A549 (cell line): ENCODE data around the gene GFAP. TPM values are rescaled to one million over a fixed set of nuclear protein-coding genes. Genes with fewer than 3 reads are reported as not detected.

Experiments
- ATAC-seq, 2 experiments: fragments of 200-7000 bp in 1 of 2; fragments of >200 bp in 1 of 2; cut with Nextera tagmentation in 1 of 2; cut with Tn5 transposase in 1 of 2; 3 replicates each; pipeline versions ENCODE4 v1.8.0 to v1.9.1; 2018 to 2020; ENCODE audit warnings: mild to moderate bottlenecking in 1 of 2, moderate library complexity in 1 of 2
- CTCF ChIA-PET: fragments of 300-600 bp; sonication (Branson Sonifier 250); formaldehyde crosslinking; extraction: SDS; loops from one replicate; lab custom pipeline; 2021; ENCODE audit warnings: antibody characterized with exemption, inconsistent platforms; lab: Yijun Ruan, JAX
- POLR2A ChIA-PET: fragments of 350-600 bp; formaldehyde crosslinking; extraction: SDS; loops from one replicate; lab custom pipeline; 2021; ENCODE audit warnings: antibody characterized with exemption, inconsistent platforms; lab: Yijun Ruan, JAX
- DNase-seq, 2 experiments: peaks; one replicate each; pipeline versions ENCODE4 v3.0.0 to v3.0.0-alpha.2; 2011 to 2016; ENCODE audit warnings: low read depth in 1 of 2, low spot score in 1 of 2
- FAIRE-seq: peaks from 2 replicates; lab custom pipeline; 2011; peaks lifted over from hg19 to GRCh38; lab: Jason Lieb, UNC
- H3K27ac ChIP-seq, 2 experiments: fragments of >200 bp; sonication (Bioruptor Twin); formaldehyde crosslinking; 3 replicates each; pipeline ENCODE4 v1.5.1; 2016 to 2017
- H3K4me1 ChIP-seq: fragments of >200 bp; sonication (Bioruptor Twin); formaldehyde crosslinking; 3 replicates; pipeline ENCODE4 v1.6.1; 2016
- H3K4me2 ChIP-seq: fragments of >200 bp; sonication (Bioruptor Twin); formaldehyde crosslinking; 3 replicates; pipeline ENCODE4 v1.6.1; 2016
- H3K4me3 ChIP-seq: fragments of >200 bp; sonication (Bioruptor Twin); formaldehyde crosslinking; 3 replicates; pipeline ENCODE4 v1.5.1; 2016
- H3K9me3 ChIP-seq: fragments of >200 bp; sonication (Bioruptor Twin); formaldehyde crosslinking; 3 replicates; pipeline ENCODE4 v1.6.1; 2016
- FOSB ChIP-seq: fragments of 250-450 bp; sonication (Bioruptor Pico); IDR thresholded peaks from 2 replicates; pipeline ENCODE4 v1.5.0; 2020; ENCODE audit warnings: mild to moderate bottlenecking, moderate library complexity
- GATA3 ChIP-seq: IDR thresholded peaks from 2 replicates; pipeline ENCODE4 v1.6.1; 2012; ENCODE audit warnings: borderline replicate concordance
- JUN ChIP-seq, 2 experiments: fragments of >200 bp; sonication (Bioruptor Twin); formaldehyde crosslinking; IDR thresholded peaks; 2 replicates in 1 of 2; 3 replicates in 1 of 2; pipeline ENCODE4 v1.6.1; 2016 to 2017
- NPAS2 ChIP-seq: fragments of 250-450 bp; sonication (Bioruptor Pico); IDR thresholded peaks from 2 replicates; pipeline ENCODE4 v1.8.0; 2022; ENCODE audit warnings: mild to moderate bottlenecking, moderate library complexity, borderline replicate concordance
- POLR2AphosphoS2 ChIP-seq: conservative IDR thresholded peaks from 2 replicates; pipeline ENCODE4 v1.6.1; 2012; ENCODE audit warnings: low read length, improper control_type of control experiment, inconsistent platforms
- RAD21 ChIP-seq, 2 experiments: fragments of >200 bp in 1 of 2; sonication (Bioruptor Twin) in 1 of 2; formaldehyde crosslinking in 1 of 2; IDR thresholded peaks in 1 of 2; conservative IDR thresholded peaks in 1 of 2; 2 replicates in 1 of 2; 3 replicates in 1 of 2; pipeline ENCODE4 v1.6.1; 2012 to 2018; ENCODE audit warnings: inconsistent platforms in 1 of 2
- RARB ChIP-seq: fragments of 250-450 bp; sonication (Bioruptor Pico); IDR thresholded peaks from 2 replicates; pipeline ENCODE4 v1.8.0; 2021; ENCODE audit warnings: mild to moderate bottlenecking, moderate library complexity
- RNF2 ChIP-seq: fragments of 200-600 bp; sonication (generic); IDR thresholded peaks from 2 replicates; pipeline ENCODE4 v1.6.1; 2016; ENCODE audit warnings: low read depth, mild to moderate bottlenecking, antibody characterized with exemption, moderate library complexity, borderline replicate concordance
- SREBF2 ChIP-seq: fragments of 450-650 bp; IDR thresholded peaks from 2 replicates; pipeline ENCODE4 v1.6.1; 2014; ENCODE audit warnings: mild to moderate bottlenecking, moderate library complexity
- TFCP2L1 ChIP-seq: fragments of 250-450 bp; sonication (Bioruptor Pico); IDR thresholded peaks from 2 replicates; pipeline ENCODE4 v1.5.0; 2021; ENCODE audit warnings: mild to moderate bottlenecking
- ZC3H11A ChIP-seq: fragments of 450-650 bp; IDR thresholded peaks from 2 replicates; pipeline ENCODE4 v1.6.1; 2014; ENCODE audit warnings: antibody characterized with exemption, mild to moderate bottlenecking
- WGBS: methylation state at CpG from one replicate; pipeline ENCODE4 v1.1.6; 2017; ENCODE audit errors: missing lambda C conversion rate; 5-methylcytosine and 5-hydroxymethylcytosine counted together
- polyA plus RNA-seq, 4 experiments: library from polyadenylated mRNA; depleted of rRNA in 3 of 4; stranded (reverse); fragments of >200 nt; fragmentation: RNase III in 1 of 4; extraction: RNeasy Plus Mini Kit Qiagen cat#74134 plus additional on column Dnase treatment in 1 of 4; gene quantifications; 2 replicates in 3 of 4; 3 replicates in 1 of 4; pipeline ENCODE4 v1.2.3, GENCODE V29; 2011 to 2017
- TF ChIP-seq, protein P1 (sequence below): fragments of >200 bp; sonication (Bioruptor Twin); formaldehyde crosslinking; IDR thresholded peaks from 3 replicates; pipeline ENCODE4 v1.5.1; 2016
- TF ChIP-seq, protein P2 (sequence below): fragments of 250-450 bp; sonication (Bioruptor Pico); IDR thresholded peaks from 2 replicates; pipeline ENCODE4 v1.5.0; 2020; ENCODE audit warnings: low read depth, mild to moderate bottlenecking, moderate library complexity
- TF ChIP-seq, protein P3 (sequence below): fragments of 200-600 bp; sonication (generic); IDR thresholded peaks from 2 replicates; pipeline ENCODE4 v1.6.1; 2016; ENCODE audit warnings: antibody characterized with exemption, mild to moderate bottlenecking, moderate library complexity
- TF ChIP-seq, protein P4 (sequence below): fragments of >200 bp; sonication (Bioruptor Twin); formaldehyde crosslinking; IDR thresholded peaks from 2 replicates; pipeline ENCODE4 v1.6.1; 2016

Gene GFAP
- polyA plus RNA-seq, 2 of the 4 experiments (the other 2 are of a cell fraction) = 1.5 to 1.8 TPM

DNA sequence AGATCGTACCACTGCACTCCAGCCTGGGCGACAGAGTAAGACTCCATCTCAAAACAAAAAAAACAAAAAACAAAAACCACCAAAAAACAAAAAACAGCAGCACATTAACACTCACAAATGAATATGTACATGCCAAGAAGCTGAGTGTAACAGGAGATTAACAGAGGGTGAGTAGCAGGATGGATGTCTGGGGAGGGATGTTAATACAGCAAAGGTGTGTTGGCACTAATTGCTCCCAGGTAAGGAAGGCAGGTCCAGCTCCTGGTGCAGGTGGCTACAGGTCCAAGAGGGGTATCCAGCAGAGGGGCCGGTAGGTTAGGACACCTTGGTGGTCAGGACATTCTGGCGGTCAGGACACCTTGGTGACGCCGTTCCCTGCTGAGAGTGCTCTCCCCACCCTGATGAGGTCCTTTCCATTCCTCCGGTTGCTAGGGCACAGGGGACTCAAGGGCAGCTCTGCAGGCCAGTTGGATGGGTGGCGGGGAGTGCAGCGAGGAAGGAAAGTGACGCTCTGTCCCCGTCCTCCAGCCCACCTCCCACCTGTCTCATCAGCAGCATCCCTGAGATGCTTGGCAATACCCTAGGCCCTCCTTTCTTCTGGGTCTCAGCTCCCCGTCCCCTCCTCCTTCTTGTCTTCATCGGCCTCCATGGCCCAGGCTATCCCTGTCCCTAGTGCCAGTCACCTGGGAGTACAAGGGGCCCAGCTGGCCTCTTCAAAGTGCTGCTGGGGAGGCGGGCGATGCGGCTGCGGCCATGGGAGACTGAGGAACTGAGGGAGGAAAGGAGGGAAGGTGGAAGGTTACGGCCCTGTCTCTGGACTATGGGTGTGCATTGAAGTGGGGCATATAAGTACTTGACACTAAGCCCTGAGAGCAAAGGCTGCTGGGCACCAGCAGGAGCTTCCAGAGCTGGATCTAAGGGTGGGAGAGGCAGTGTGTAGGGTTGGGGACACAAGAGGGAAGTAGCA lies 10.7 kb upstream of the GFAP start:
- H3K4me2 ChIP-seq = no peak overlapping the region
- no peak overlapping the region for H3K27ac ChIP-seq
- FAIRE-seq (no peak), DNase-seq (no peak)
- POLR2A ChIA-PET = no interaction called here
- 92% methylated on average over 18 of the region's 18 CpGs for WGBS
- no peaks in the 10 kb centered on the region for H3K4me1 ChIP-seq
- H3K4me3 ChIP-seq = no peak overlapping the region
- no peak for TF ChIP-seq ZC3H11A
- TF ChIP-seq, all 56 proteins: peak for 0
- H3K9me3 ChIP-seq = no peaks in the 10 kb centered on the region
- ATAC-seq = no peak
- CTCF ChIA-PET = interaction anchor here (0.6 to 38.3 kb wide), 12 partner anchors 9 to 209 kb away, joined by 3 to 1853 read pairs (median 4); partner anchors contain the start of genes ACBD4, DCAKD and KIF18B

DNA sequence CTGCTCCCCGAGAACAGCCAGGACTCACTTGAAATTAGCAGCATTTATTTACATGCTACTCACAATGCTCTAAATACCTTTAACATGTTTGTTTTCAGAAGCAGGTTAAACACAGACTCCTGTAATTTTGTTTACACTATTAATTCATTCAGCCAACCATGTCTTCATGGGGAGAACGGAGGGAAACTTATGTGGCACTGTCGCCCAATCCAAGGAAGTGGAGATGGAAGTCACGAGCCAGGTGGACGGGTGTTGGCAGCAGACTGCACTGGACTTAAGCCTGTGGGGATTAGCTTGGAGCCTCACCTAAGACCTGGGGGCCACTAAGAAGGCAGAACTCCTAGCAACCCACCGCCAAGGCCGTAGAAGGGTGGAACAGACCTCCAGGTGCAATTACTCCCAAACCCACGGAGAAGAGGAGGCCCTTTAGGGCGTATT lies 8.8 kb upstream of the GFAP start:
- Histone ChIP-seq H3K4me3 (no peak overlapping the region), H3K4me1 (no peaks in the 10 kb centered on the region; the same call in 2 of the 3 replicates), H3K27ac (no peak overlapping the region), H3K4me2 (no peak overlapping the region)
- ChIA-PET POLR2A (no interaction called here), CTCF (interaction anchor here (1.5 to 38.3 kb wide), 7 partner anchors 12 to 210 kb away, joined by 4 to 1853 read pairs (median 107); partner anchors contain the start of genes ACBD4, DCAKD, KIF18B and PLCD3)
- ATAC-seq = peak in 1 of 2 experiments; percentile 0; a peak in 1 of 6 replicates
- TF ChIP-seq SREBF2 (no peak), POLR2AphosphoS2 (peak; percentile 42; the same call in 1 of the 2 replicates), NPAS2 (no peak), RARB (CRISPR knock-in tag) (peak; percentile 4; the same call in 1 of the 2 replicates), FOSB (CRISPR knock-in tag) (no peak), RNF2 (no peak)
- TF ChIP-seq, protein P1, sequence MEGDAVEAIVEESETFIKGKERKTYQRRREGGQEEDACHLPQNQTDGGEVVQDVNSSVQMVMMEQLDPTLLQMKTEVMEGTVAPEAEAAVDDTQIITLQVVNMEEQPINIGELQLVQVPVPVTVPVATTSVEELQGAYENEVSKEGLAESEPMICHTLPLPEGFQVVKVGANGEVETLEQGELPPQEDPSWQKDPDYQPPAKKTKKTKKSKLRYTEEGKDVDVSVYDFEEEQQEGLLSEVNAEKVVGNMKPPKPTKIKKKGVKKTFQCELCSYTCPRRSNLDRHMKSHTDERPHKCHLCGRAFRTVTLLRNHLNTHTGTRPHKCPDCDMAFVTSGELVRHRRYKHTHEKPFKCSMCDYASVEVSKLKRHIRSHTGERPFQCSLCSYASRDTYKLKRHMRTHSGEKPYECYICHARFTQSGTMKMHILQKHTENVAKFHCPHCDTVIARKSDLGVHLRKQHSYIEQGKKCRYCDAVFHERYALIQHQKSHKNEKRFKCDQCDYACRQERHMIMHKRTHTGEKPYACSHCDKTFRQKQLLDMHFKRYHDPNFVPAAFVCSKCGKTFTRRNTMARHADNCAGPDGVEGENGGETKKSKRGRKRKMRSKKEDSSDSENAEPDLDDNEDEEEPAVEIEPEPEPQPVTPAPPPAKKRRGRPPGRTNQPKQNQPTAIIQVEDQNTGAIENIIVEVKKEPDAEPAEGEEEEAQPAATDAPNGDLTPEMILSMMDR = no peak
- TF ChIP-seq, protein P2, sequence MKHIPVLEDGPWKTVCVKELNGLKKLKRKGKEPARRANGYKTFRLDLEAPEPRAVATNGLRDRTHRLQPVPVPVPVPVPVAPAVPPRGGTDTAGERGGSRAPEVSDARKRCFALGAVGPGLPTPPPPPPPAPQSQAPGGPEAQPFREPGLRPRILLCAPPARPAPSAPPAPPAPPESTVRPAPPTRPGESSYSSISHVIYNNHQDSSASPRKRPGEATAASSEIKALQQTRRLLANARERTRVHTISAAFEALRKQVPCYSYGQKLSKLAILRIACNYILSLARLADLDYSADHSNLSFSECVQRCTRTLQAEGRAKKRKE (CRISPR knock-in tag) = no peak
- TF ChIP-seq, protein P3, sequence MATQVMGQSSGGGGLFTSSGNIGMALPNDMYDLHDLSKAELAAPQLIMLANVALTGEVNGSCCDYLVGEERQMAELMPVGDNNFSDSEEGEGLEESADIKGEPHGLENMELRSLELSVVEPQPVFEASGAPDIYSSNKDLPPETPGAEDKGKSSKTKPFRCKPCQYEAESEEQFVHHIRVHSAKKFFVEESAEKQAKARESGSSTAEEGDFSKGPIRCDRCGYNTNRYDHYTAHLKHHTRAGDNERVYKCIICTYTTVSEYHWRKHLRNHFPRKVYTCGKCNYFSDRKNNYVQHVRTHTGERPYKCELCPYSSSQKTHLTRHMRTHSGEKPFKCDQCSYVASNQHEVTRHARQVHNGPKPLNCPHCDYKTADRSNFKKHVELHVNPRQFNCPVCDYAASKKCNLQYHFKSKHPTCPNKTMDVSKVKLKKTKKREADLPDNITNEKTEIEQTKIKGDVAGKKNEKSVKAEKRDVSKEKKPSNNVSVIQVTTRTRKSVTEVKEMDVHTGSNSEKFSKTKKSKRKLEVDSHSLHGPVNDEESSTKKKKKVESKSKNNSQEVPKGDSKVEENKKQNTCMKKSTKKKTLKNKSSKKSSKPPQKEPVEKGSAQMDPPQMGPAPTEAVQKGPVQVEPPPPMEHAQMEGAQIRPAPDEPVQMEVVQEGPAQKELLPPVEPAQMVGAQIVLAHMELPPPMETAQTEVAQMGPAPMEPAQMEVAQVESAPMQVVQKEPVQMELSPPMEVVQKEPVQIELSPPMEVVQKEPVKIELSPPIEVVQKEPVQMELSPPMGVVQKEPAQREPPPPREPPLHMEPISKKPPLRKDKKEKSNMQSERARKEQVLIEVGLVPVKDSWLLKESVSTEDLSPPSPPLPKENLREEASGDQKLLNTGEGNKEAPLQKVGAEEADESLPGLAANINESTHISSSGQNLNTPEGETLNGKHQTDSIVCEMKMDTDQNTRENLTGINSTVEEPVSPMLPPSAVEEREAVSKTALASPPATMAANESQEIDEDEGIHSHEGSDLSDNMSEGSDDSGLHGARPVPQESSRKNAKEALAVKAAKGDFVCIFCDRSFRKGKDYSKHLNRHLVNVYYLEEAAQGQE = no peak
- TF ChIP-seq, all 56 proteins: peak for 2
- FAIRE-seq (no peak), DNase-seq (no peak)
- 79% methylated on average over 9 of the region's 9 CpGs for WGBS
- H3K9me3 ChIP-seq = no peaks in the 10 kb centered on the region

DNA sequence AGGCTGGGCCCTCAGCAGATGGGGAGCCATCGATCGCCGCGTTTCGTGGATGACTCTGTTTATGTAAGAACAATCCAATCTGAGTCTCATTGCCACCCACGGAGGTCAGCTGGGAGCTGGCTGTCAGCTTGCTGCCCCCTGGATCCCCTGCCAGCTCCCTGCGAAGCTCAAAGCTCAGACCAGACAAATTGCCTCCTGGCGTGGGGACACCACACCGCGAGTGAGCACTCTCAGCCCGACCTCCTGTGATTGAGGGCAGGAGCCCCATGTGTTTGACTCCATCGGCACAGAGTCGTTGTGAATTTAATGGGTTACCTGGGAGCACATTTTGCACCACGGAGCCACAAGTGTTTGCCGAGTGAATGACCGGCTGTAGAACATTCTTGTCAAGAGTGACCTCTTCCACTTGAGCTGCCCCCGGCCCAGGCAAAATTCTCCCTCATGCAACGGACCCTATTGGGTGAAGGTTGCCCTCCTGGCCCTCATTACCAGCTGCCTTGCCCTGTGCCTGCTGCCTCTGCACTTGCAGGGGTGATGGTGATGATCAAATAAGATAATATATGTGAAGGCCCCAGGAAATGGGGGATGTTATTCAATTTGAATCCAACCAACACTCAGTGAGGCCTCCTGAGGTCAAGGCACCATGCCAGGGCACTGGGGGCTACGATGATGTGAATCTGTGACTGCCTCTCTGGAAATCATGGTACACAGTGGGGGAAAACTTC lies 7.6 kb upstream of the GFAP start:
- CTCF ChIA-PET = interaction anchor here (1.0 to 38.3 kb wide), 10 partner anchors 11 to 211 kb away, joined by 4 to 1853 read pairs (median 76); partner anchors contain the start of genes ACBD4, DCAKD, KIF18B and PLCD3
- FAIRE-seq (no peak), DNase-seq (no peak), ATAC-seq (peak in 1 of 2 experiments; percentile 0; a peak in 2 of 6 replicates)
- no peak overlapping the region for H3K4me3 ChIP-seq
- POLR2A ChIA-PET = no interaction called here
- WGBS = 81% methylated on average over 19 of the region's 19 CpGs
- TF ChIP-seq, protein P4, sequence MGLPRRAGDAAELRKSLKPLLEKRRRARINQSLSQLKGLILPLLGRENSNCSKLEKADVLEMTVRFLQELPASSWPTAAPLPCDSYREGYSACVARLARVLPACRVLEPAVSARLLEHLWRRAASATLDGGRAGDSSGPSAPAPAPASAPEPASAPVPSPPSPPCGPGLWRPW = no peak
- TF ChIP-seq RAD21 (conservative IDR thresholded peaks at IDR 0.05 in 1 of 2, IDR thresholded peaks at IDR 0.05 in 1 of 2) (no peak), SREBF2 (no peak), JUN (IDR thresholded peaks at IDR 0.05) (peak in 1 of 2 experiments; percentile 4; a peak in 1 of 5 replicates), TFCP2L1 (CRISPR knock-in tag) (0 out of 2 replicates have a peak, but pooled peaks have one; percentile 16), GATA3 (0 out of 2 replicates have a peak, but pooled peaks have one; percentile 8)
- no peaks in the 10 kb centered on the region for H3K9me3 ChIP-seq
- H3K4me2 ChIP-seq = no peak overlapping the region
- H3K27ac ChIP-seq = 0 out of 6 replicates have a peak overlapping the region, but pooled peaks of 1 of the 2 experiments have one; percentile 2
- H3K4me1 ChIP-seq = peaks cover under 1% of the 10 kb centered on the region
